HepG2 (cell line): Measurements from ENCODE around the gene TMEM44. TPM values are rescaled to one million over a fixed set of nuclear protein-coding genes. Genes with fewer than 3 reads are reported as not detected.

Experiments
- GLI4 ChIP-seq: sonication (generic); formaldehyde crosslinking; IDR thresholded peaks from 2 replicates; pipeline ENCODE4 v1.5.1; 2020; ENCODE audit warnings: missing genetic modification reagents, mild to moderate bottlenecking, moderate library complexity, borderline replicate concordance
- HMG20A ChIP-seq: IDR thresholded peaks from 2 replicates; pipeline ENCODE4 v1.6.1; 2016; ENCODE audit warnings: borderline replicate concordance
- HNF1B ChIP-seq: sonication (generic); formaldehyde crosslinking; IDR thresholded peaks from 2 replicates; pipeline ENCODE4 v1.5.1; 2020; ENCODE audit warnings: mild to moderate bottlenecking, moderate library complexity, missing genetic modification reagents
- HOXA7 ChIP-seq: sonication (generic); formaldehyde crosslinking; IDR thresholded peaks from 2 replicates; pipeline ENCODE4 v1.8.1; 2022; ENCODE audit warnings: mild to moderate bottlenecking, missing genetic modification reagents, moderate library complexity
- PBX3 ChIP-seq: sonication (generic); formaldehyde crosslinking; IDR thresholded peaks from 2 replicates; pipeline ENCODE4 v1.8.1; 2023; ENCODE audit warnings: missing genetic modification reagents, inconsistent platforms, borderline replicate concordance
- PCBP2 ChIP-seq: fragments of 200-400 bp; formaldehyde crosslinking; optimal IDR thresholded peaks from 2 replicates; pipeline ENCODE3; 2018; ENCODE audit warnings: low read length, low read depth; ENCODE audit not compliant: poor library complexity, severe bottlenecking
- RFXAP ChIP-seq: sonication (generic); formaldehyde crosslinking; IDR thresholded peaks from 2 replicates; pipeline ENCODE4 v1.4.0; 2020; ENCODE audit warnings: missing genetic modification reagents, borderline replicate concordance
- TAF15 ChIP-seq: fragments of 200-400 bp; formaldehyde crosslinking; IDR thresholded peaks from one replicate; pipeline ENCODE4 v1.6.1; 2018; ENCODE audit warnings: mild to moderate bottlenecking, low read depth, low read length; ENCODE audit not compliant: poor library complexity, severe bottlenecking
- XBP1 ChIP-seq: sonication (generic); formaldehyde crosslinking; IDR thresholded peaks from 2 replicates; pipeline ENCODE4 v1.5.0; 2020; ENCODE audit warnings: missing genetic modification reagents
- ZNF280D ChIP-seq: sonication (generic); formaldehyde crosslinking; IDR thresholded peaks from 2 replicates; pipeline ENCODE4 v1.5.1; 2020; ENCODE audit warnings: mild to moderate bottlenecking, missing genetic modification reagents
- ZNF333 ChIP-seq: sonication (generic); formaldehyde crosslinking; IDR thresholded peaks from 2 replicates; pipeline ENCODE4 v1.4.0; 2020; ENCODE audit warnings: mild to moderate bottlenecking, missing genetic modification reagents, borderline replicate concordance
- ZNF782 ChIP-seq: sonication (generic); formaldehyde crosslinking; IDR thresholded peaks from 2 replicates; pipeline ENCODE4 v1.4.0; 2020; ENCODE audit warnings: missing genetic modification reagents, mild to moderate bottlenecking, borderline replicate concordance
- ZNF788 ChIP-seq: sonication (generic); formaldehyde crosslinking; IDR thresholded peaks from 2 replicates; pipeline ENCODE4 v1.5.0; 2020; ENCODE audit warnings: mild to moderate bottlenecking, missing genetic modification reagents, borderline replicate concordance
- polyA plus RNA-seq, 8 experiments: library from polyadenylated mRNA; depleted of rRNA in 3 of 8; stranded (reverse) in 7 of 8; unstranded in 1 of 8; fragments of >200 nt; fragmentation: Illumina TruSeq in 4 of 8; extraction: Trizol in 4 of 8; gene quantifications; 2 replicates each; pipeline versions ENCODE4 v1.2.1 to v1.2.3, GENCODE V29; 2011 to 2016; ENCODE audit warnings: low read depth in 4 of 8, missing spikeins in 1 of 8, mixed read lengths in 1 of 8; ENCODE audit not compliant: insufficient read depth in 1 of 8
- total RNA-seq, 5 experiments: library from RNA; depleted of rRNA; stranded (reverse); fragments of >200 nt; fragmentation: Illumina TruSeq; extraction: Trizol; gene quantifications; 2 replicates each; pipeline ENCODE4 v1.2.3, GENCODE V29; 2016; ENCODE audit warnings: low read depth in 1 of 5
- TF ChIP-seq, protein P1 (sequence below): IDR thresholded peaks from 2 replicates; pipeline ENCODE4 v1.6.1; 2016; ENCODE audit warnings: low read depth, borderline replicate concordance
- TF ChIP-seq, protein P2 (sequence below): sonication (generic); formaldehyde crosslinking; conservative IDR thresholded peaks from 2 replicates; pipeline ENCODE4 v1.4.0; 2020; ENCODE audit warnings: mild to moderate bottlenecking, missing genetic modification reagents, moderate library complexity

The TMEM44 gene
- total and polyA plus RNA-seq, 2 of the 13 experiments (the other 11 are each of a cell fraction or from before 2014, with no cell fraction given): 7.3 to 13.8 TPM

DNA sequence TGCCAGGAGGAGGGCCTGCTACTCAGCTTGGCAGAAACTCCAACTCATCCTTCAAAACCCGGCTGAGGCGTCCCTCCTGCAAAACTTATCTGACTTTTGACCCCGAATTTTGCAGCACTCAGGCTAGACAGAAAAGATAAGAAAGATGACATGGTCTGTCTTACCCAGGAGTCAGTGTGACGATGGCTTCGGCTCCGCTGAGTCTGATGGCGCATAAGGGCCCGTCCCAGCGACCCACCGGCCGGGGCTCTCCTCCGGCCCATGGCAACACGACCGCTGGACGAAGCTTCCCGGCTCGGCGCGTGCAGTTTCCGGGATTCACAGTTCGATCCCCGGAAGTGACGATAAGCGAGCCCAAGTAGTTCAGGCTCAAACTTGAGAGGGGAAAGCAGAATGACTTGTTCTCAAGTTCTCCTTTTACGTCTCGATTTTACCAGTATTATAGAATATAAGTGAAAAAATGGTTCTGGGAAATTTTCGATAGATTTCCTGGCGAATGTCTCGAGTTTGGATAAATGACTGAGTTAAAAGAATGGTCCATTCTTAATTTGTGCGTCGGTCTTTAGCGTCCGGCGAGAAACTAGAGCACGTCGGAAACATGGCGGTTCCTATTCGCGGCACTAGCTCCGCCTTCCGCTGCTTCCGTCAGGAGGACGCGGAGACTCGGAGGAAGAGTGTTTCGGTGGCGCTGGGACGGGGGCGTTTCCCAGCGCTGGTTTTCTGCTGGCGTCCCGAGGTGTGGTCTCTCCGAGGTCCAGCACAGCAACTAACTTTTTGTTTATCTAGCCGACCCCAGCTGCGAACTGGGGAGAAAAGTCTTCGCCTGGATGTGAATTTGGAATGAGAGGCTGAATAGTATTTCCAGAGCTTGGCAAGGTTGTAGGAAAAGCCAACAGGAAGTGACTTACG, 38.9 kb upstream of the TMEM44 start, which contains the start of gene LSG1 (continued):
- TF ChIP-seq ZNF788 (CRISPR knock-in tag): peak; percentile 84; the same call in 1 of the 2 replicates
- TF ChIP-seq HNF1B: no peak; the same call in 1 of the 2 replicates
- TF ChIP-seq TAF15: no peak
- TF ChIP-seq HOXA7 (CRISPR knock-in tag): no peak
- no peak for TF ChIP-seq PBX3
- TF ChIP-seq ZNF280D (CRISPR knock-in tag): 0 out of 2 replicates have a peak, but pooled peaks have one; percentile 37
- TF ChIP-seq PCBP2: no peak
- TF ChIP-seq ZNF333 (CRISPR knock-in tag): no peak
- TF ChIP-seq GLI4 (CRISPR knock-in tag): no peak
- TF ChIP-seq, protein P1, sequence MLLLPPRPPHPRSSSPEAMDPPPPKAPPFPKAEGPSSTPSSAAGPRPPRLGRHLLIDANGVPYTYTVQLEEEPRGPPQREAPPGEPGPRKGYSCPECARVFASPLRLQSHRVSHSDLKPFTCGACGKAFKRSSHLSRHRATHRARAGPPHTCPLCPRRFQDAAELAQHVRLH (CRISPR knock-in tag): peak; percentile 21; the same call in 1 of the 2 replicates
- peak; percentile 38; the same call in 1 of the 2 replicates for TF ChIP-seq RFXAP (CRISPR knock-in tag)
- TF ChIP-seq, protein P2, sequence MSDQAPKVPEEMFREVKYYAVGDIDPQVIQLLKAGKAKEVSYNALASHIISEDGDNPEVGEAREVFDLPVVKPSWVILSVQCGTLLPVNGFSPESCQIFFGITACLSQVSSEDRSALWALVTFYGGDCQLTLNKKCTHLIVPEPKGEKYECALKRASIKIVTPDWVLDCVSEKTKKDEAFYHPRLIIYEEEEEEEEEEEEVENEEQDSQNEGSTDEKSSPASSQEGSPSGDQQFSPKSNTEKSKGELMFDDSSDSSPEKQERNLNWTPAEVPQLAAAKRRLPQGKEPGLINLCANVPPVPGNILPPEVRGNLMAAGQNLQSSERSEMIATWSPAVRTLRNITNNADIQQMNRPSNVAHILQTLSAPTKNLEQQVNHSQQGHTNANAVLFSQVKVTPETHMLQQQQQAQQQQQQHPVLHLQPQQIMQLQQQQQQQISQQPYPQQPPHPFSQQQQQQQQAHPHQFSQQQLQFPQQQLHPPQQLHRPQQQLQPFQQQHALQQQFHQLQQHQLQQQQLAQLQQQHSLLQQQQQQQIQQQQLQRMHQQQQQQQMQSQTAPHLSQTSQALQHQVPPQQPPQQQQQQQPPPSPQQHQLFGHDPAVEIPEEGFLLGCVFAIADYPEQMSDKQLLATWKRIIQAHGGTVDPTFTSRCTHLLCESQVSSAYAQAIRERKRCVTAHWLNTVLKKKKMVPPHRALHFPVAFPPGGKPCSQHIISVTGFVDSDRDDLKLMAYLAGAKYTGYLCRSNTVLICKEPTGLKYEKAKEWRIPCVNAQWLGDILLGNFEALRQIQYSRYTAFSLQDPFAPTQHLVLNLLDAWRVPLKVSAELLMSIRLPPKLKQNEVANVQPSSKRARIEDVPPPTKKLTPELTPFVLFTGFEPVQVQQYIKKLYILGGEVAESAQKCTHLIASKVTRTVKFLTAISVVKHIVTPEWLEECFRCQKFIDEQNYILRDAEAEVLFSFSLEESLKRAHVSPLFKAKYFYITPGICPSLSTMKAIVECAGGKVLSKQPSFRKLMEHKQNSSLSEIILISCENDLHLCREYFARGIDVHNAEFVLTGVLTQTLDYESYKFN (CRISPR knock-in tag): peak; percentile 31; the same call in 1 of the 2 replicates
- no peak for TF ChIP-seq HMG20A (CRISPR knock-in tag)
- TF ChIP-seq XBP1 (CRISPR knock-in tag): no peak
- TF ChIP-seq ZNF782 (CRISPR knock-in tag): peak; percentile 13; the same call in 1 of the 2 replicates
